GM19043 (cell line): ENCODE measurements around the gene CD7.

ENCODE experiments used
- ATAC-seq: cut with Tn5 transposase; IDR thresholded peaks from one replicate; pipeline ENCODE4 v1.9.1; 2021; ENCODE audit warnings: low read depth; ENCODE audit not compliant: unreplicated experiment

The CD7 gene

GRCh38 chr17:82316651-82317393 lies 586 bp downstream of the CD7 start:
- no peak for ATAC-seq

- ATAC-seq: no peak
Observed at GRCh38 chr17:82315703-82316358, 1.6 kb downstream of the CD7 start.

GRCh38 chr17:82314727-82315605 lies 2.4 kb downstream of the CD7 start:
- no peak for ATAC-seq

GRCh38 chr17:82314012-82314726 lies 3.2 kb downstream of the CD7 start:
- no peak for ATAC-seq

GRCh38 chr17:82313195-82314011 lies 4.0 kb downstream of the CD7 start:
- ATAC-seq: no peak

GRCh38 chr17:82311971-82312370 lies 5.4 kb downstream of the CD7 start:
- no peak for ATAC-seq

GRCh38 chr17:82310877-82311276 lies 6.5 kb downstream of the CD7 start:
- no peak for ATAC-seq

- no peak for ATAC-seq
Observed at GRCh38 chr17:82309656-82310570, 7.5 kb downstream of the CD7 start.

GRCh38 chr17:82305727-82306300 lies 11.6 kb downstream of the CD7 start:
- no peak for ATAC-seq

- no peak for ATAC-seq
Observed at GRCh38 chr17:82304826-82305726, 12.3 kb downstream of the CD7 start.

- ATAC-seq: no peak
Observed at GRCh38 chr17:82303944-82304808, 13.2 kb downstream of the CD7 start.

GRCh38 chr17:82302991-82303943 lies 14.1 kb downstream of the CD7 start:
- no peak for ATAC-seq

- ATAC-seq: no peak
Observed at GRCh38 chr17:82302568-82302963, 14.8 kb downstream of the CD7 start.

- ATAC-seq: no peak
Observed at GRCh38 chr17:82301916-82302567, 15.4 kb downstream of the CD7 start.
